CD4-positive, alpha-beta T cell treated with Interleukin-17A for 1 hour (primary cell): Measurements from ENCODE around the gene GP1BA.

Source experiments
- DNase-seq: peaks from one replicate; pipeline ENCODE4 v3.0.0-alpha.2; 2020

GP1BA gene

DNA sequence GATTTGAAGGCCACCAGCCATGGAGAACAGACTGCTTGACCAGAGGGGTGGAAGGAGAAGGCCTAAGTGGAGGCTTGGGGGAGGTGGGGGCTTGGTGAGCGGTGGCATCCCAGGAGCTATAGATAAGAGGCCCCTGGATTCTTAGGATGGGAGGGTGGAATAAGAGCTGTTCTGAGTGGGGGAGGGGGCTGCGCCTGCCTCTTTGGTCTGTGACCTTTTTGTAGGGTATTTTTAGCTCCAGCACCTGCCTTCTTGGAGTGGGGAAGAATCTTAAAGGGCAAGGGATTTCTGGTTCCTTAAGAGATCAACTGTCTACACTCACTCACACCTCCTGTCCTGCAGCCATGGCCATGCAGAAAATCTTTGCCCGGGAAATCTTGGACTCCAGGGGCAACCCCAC, 19.4 kb downstream of the GP1BA start:
- no peak for DNase-seq

GRCh38 chr17:4953451-4953961, 21.4 kb downstream of the GP1BA start:
- DNase-seq, result no peak

DNA sequence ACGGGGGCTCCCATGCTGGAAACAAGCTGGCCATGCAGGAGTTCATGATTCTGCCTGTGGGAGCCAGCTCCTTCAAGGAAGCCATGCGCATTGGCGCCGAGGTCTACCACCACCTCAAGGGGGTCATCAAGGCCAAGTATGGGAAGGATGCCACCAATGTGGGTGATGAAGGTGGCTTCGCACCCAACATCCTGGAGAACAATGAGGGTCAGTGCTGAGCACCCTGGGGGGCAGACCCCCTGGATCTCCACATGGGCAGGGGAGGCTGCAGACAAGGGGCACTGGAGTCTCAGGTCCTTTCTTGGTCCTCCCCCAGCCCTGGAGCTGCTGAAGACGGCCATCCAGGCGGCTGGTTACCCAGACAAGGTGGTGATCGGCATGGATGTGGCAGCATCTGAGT, 23.0 kb downstream of the GP1BA start:
- DNase-seq, result no peak

DNA sequence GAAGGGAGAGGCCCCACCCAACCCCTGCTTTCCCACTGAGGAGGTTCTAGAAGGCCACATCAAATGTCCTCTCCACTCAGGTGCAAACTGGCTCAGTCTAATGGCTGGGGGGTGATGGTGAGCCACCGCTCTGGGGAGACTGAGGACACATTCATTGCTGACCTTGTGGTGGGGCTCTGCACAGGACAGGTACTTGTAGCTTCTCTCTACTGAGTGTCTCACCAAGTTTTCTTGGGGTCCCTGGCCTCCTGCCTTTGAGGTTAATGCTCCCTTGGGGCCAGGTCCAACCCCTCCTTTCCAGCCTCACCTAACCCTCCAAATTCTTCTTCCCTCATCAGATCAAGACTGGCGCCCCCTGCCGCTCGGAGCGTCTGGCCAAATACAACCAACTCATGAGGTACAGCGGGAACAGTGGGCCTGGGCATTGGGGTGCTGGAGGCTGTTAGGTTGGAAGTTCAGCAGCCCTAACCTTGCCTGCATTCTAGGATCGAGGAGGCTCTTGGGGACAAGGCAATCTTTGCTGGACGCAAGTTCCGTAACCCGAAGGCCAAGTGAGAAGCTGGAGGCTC, 24.5 kb downstream of the GP1BA start:
- peak; percentile 57 for DNase-seq

DNA sequence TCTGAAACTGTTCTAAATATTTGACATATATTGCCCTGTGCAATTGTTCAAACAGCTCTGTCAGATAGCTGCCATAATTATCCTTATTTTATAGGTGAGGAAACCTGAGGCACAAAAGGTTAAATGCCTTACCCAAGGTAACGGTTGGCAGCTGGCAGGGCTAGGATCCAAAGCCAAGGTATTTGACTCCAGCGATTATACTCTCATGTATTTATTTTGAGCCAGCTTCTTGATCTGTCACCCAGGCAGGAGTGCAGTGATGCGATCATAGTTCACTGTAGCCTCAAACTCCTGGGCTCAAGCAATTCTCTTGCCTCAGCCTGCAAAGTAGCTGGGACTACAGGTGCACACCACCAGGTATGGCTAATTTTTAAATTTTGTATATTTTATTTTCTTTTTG, 26.0 kb downstream of the GP1BA start:
- DNase-seq, result no peak

GRCh38 chr17:4959261-4959965, 27.3 kb downstream of the GP1BA start:
- no peak for DNase-seq

DNA sequence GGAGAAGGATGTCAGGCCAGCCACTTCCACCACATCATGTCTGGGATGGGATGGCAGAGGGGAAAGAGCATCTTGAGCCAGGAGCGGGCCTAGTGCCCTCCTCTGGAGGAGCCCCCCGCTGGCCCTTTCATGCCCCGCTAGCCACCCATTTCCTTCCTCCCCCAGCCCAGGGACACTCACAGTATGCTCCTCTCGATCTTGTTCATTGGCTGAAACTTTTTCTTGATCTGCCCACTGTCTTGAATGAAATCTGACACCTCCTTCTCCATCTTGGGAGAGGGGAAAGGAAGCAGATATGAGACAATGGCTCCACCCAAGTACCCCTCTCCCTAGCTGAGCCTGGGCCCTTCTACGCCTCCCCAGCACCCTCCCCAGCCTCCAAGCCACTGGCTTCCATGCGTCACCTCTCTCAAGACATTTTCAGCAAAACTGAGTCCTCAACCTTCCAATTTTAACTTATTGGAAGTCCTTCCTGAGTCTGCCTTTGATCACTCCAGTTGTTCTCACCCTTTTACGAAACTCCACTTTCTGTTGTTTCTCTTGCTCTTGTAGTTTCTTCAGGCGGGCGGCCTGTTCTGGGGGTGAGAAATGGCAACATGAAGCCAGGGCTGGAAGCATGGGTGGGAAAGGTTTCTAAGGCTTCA, 28.3 kb downstream of the GP1BA start:
- no peak for DNase-seq

DNA sequence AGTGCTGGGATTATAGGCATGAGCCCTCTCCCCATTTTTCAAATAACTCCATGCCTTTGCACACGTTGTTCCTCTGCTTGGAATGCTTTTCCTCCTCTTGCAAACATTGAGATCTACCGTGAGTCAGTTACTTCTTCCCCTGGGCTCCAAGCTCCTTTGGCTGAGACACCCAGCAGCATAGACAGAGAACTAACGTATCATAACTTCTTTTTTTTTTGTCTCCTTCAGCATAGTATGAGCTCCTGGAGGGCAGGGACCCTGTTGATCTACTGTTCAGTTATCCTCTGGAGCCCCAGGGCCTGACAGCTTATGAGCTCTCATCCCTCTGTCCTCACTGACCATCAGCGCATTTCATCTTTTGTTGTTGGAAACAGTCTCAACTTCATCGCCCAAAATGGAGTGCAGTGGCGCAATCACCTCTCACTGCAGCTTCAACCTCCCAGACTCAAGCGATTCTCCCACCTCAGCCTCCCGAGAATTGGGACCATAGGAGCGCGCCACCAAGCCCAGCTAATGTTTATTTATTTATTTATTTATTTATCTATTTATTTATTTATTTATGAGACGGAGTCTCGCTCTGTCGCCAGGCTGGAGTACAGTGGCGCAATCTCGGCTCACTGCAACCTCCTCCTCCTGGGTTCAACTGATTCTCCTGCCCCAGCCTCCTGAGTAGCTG, 33.4 kb downstream of the GP1BA start:
- DNase-seq, result no peak

- DNase-seq, result peak; percentile 99
Measured at GRCh38 chr17:4966844-4967538, 34.9 kb downstream of the GP1BA start.

DNA sequence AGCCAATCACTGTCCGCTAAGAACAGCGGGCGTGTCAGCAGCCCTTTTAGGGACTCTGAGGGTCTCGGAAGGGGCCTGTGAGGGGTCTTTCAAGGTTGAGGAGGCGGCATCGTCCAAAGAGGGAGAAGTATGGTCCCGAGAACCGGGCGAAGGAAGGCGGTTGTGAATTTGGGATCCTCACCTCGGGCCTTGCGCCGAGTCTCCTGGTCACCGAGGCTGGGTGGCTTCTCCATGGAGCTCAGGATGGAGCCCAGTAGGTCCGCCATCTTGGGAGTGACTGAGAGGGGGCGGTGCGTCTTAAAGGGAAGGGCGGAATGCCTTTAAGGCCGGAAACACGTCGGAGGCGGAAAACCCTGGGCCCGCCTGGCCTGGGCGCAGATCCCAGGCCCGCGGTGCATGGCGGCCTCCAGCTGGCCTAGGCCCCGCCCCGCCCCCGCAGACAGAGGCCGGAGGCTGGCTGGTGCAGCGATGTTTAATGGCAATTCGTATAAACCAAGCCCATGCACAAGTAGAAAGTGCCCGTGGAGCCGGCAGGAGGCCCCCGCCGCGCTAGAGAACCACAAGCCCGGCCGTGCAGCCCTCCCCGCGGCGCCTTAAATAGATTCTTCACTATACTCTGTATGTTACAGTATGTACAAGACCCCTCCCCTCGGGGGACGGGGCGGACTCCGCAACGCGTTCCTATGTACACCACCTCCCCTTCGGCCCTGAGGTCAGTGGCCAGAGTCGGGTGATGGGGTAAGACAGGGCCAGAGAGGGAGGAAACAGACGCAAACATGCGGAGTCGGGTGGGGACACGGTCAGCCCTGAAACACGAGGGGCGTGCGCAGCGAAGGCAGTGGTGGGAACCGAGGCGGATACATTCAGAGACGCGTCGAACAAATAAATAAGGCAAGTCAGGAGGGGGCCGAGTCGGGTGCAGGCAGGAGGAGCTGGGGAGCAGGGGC, 35.7 kb downstream of the GP1BA start, which contains the start of gene SPAG7:
Gene SPAG7, minus strand, starts transcription at position 279 of the 947 bp plus-strand sequence. Its CDS starts 13 bp downstream, at position 266.
- peak; percentile 97 for DNase-seq

DNA sequence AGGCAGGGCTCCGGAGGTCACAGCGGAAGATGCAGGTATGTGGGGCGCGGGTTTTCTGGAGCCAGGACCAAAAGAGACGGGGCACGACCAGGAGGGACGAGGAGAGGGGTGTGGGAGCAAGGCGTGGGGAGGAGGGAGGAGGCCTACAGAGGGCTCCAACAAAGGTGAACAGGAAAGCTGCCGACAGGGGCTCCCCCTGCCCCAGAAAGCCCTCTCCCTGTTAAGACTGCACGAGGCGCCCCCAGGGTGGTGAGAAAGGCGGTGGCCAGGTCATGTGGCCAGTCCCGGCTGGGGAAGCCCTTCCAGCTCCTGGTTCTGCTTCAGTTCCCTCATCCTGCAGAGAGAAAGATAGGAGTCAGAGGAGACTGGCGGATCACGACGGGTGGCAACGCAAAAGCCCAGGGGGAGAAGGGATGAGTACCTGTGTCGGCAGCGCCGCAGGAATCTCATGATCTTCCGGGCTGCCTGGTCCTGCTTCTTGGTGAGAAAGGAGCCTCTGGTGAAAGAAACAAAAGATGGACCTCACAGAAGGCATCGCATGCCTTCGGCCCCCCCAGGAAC, 36.5 kb downstream of the GP1BA start:
- no peak for DNase-seq

DNA sequence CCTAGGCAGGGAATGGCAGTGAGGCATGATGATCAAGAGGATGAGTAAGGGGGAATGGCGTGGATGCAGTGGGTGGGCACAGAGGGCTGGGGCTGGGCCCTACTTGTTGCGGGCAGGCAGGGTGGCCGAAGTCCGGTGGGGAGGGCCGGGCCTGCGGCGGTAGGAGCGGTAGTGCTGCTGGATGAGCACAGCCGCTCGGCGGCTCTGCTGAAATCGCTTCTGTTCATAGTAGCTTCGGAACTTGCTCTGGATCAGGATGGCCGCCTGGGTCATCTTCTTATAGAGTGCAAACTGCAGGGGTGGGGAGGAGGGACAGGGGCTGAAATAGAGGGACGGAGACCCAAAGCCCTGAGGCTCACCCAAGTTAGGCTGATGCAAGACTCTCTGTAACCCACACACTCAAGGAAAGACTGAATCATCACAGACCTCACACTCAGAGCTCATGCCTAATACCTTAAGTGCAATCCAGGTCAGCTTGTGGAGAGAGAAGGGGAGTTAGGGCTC, 37.0 kb downstream of the GP1BA start:
- no peak for DNase-seq

DNA sequence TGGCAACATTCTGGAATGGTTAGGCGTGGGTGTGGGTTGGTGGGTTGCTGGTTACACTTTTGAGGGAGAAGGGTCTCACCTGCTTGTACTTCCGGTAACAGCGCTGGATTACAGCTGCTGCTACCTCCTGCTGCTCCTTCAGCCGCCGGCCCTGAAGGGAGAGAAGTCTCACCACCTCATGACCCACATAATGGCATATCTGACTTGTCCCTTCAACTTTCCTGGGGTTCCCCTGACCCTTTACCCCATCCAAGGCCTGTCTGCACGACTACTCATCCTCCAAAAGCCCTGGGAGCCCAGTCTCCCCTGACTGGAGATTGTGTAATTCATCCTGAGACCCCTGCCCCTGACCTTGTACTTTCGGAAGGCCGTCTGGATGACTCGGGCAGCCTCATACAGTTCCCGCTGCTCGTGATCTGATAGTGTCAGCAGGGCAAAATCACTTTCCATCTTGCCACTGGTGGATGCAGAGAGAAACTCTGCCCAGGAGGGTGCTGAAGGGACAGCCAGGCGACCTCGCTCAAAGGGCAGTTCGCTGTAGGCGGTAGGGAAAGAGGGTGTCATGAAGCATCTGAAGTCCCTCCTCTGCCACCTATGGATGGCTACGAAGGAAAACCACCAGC, 37.6 kb downstream of the GP1BA start:
- no peak for DNase-seq

GRCh38 chr17:4970273-4970672, 38.2 kb downstream of the GP1BA start:
- no peak for DNase-seq

- no peak for DNase-seq
Measured at GRCh38 chr17:4971826-4972225, 39.7 kb downstream of the GP1BA start.

- no peak for DNase-seq
Measured at GRCh38 chr17:4972322-4972721, 40.2 kb downstream of the GP1BA start.

DNA sequence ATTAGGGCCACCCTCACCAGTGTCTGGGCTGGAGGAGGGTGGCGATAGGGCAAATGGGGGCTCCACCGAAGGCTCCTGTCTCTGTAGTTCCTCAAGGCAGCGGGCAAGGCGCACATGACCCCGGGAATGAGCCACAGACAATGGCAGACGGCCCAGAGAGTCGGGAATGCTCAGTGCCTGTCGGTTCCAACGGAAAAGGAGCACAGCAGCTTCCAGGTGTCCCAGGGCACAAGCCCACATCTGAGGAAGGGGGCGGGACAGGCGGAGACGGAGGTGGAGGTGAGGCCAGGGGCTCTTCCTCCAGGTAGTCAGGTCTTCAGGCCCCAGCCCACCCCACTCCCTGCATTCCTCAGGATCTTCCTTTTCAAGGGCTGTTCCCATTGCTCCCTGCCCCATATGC, 40.7 kb downstream of the GP1BA start:
- no peak for DNase-seq

DNA sequence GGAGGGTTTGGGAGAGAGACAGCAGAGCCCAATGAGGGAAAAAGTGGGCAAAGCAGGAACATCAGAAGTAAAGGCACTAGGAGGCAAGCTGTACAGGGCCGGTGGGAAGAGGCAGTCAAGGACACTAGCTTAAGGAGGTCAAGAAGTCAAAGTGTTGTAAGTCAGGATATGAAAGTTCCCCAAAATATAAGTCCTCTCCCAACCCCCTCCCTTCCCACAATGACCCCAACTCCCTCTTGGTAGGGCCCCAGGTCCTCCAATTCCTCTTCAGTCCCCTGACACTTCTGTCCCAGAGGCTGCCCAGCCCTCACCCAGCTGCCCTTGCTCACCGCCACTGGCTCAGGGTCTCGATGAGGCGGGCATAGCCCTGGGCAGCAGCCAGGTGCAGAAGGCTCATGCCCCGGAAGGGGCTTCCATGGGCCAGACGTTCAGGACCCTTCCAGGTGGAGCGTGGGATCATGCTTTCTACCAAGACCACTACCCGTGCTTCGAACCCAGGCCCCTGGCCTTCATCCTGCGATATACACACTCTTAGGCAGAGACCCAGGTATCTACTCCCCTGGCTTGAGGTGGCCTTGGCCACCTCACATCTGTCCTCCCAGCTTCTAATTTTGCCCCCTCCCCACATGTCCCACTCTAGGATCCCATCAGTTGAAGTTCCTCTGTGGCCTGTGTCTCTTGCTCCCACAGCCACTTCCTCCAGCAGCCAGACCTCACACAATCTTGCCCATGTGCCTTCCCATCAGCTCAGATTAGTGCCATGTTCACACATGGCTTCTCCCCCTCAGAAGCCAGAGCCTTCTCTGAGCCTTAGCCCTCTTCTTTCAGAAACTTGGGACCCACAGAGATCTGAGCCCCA, 41.4 kb downstream of the GP1BA start:
- no peak for DNase-seq

- DNase-seq, result no peak
Measured at GRCh38 chr17:4974115-4974670, 42.1 kb downstream of the GP1BA start.
